ENCODE measurements around the gene ENPP4.

GRCh38 chr6:46186583-46186982, 56.8 kb downstream of the ENPP4 start:
- TF ChIP-seq, protein P1, sequence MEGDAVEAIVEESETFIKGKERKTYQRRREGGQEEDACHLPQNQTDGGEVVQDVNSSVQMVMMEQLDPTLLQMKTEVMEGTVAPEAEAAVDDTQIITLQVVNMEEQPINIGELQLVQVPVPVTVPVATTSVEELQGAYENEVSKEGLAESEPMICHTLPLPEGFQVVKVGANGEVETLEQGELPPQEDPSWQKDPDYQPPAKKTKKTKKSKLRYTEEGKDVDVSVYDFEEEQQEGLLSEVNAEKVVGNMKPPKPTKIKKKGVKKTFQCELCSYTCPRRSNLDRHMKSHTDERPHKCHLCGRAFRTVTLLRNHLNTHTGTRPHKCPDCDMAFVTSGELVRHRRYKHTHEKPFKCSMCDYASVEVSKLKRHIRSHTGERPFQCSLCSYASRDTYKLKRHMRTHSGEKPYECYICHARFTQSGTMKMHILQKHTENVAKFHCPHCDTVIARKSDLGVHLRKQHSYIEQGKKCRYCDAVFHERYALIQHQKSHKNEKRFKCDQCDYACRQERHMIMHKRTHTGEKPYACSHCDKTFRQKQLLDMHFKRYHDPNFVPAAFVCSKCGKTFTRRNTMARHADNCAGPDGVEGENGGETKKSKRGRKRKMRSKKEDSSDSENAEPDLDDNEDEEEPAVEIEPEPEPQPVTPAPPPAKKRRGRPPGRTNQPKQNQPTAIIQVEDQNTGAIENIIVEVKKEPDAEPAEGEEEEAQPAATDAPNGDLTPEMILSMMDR (IDR thresholded peaks at IDR 0.05 in 4 of 5, conservative IDR thresholded peaks at IDR 0.05 in 1 of 5): no peak
- no peak for TF ChIP-seq POLR2A (IDR thresholded peaks at IDR 0.05)
